ENCODE results near the gene CEP104.

- TF ChIP-seq POLR2AphosphoS5 (IDR thresholded peaks at IDR 0.05) (no peak), CTCF (IDR thresholded peaks at IDR 0.05) (no peak), POLR2A (IDR thresholded peaks at IDR 0.05) (no peak), EP300 (IDR thresholded peaks at IDR 0.05) (no peak)
Observed at GRCh38 chr1:3821447-3821846, 35.6 kb downstream of the CEP104 start.

Measured in stomach (tissue), 4 donors.